HG03175 (cell line): ENCODE data around the gene ATAD1.
"Not testable (repeated sequence)": the region's sequence is repeated elsewhere in the genome, so short reads cannot be mapped to it uniquely, and the experiment has no call there.

Source experiments
- ATAC-seq: cut with Tn5 transposase; IDR thresholded peaks from one replicate; pipeline ENCODE4 v1.9.1; 2021; ENCODE audit warnings: mild to moderate bottlenecking, moderate library complexity; ENCODE audit not compliant: unreplicated experiment

The ATAD1 gene

GRCh38 chr10:87817609-87818504 lies at the start of gene ATAD1:
Gene ATAD1 (minus strand): TSS chr10:87818226. CDS start chr10:87814599, 3,627 bp downstream.
- peak; percentile 76 for ATAC-seq

- no peak for ATAC-seq
Observed at GRCh38 chr10:87867453-87867852, 49.4 kb upstream of the ATAD1 start.

DNA sequence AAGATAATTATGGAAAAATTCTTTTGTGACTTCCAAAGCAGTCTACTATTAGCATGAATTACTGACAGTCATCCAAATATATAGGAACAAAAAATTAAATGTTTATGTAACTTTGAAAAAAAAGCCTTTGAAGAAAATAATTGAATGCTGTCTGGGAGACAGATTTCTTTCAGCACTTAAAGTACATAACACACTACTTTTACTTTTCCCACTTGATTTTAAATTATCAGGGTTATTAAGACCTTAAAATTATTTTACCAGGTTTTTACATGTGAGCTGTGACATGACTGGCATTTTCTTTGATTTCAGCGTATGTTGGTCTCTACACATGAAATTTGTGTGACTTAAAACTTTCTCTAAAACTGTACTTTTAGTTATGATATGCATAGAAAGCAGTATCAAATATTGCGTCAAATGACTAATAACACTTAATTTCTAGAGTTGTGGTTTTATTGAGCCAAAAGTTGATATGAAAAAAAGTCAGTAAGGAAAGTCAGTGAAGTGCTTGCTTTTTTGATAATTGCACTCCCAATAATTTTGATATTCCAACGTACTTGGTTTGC lies 48.5 kb upstream of the ATAD1 start:
- no peak for ATAC-seq

DNA sequence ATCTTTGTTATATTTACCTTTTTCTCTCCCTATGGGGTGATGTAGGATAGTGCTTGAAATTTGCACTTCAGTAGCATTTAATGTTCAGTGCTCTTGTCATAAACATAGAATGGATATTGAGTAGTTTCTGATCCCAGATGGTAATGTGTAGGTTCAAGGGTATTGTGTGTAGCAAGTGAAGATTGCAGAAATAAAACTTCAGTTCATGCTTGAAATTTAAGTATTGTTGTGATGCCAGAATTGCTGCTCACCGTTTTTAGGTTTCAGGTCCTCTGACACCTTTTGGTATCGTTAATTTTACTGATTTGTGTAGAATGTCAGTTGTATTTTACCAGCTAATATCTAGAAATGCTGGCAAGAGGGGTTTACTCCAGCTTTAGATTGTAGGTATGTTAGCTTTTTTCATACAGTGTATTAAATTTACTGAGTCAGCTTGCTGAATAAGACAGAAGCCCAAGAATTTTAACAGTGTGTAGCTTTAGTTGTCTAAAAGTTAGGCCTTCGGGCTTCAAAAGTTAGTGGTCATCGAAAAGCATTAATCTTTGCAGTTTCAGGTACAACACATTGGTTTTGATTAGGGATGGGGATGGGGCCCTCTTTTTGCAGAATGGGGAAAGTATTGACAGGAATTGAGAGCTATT lies 47.3 kb upstream of the ATAD1 start:
- no peak for ATAC-seq

DNA sequence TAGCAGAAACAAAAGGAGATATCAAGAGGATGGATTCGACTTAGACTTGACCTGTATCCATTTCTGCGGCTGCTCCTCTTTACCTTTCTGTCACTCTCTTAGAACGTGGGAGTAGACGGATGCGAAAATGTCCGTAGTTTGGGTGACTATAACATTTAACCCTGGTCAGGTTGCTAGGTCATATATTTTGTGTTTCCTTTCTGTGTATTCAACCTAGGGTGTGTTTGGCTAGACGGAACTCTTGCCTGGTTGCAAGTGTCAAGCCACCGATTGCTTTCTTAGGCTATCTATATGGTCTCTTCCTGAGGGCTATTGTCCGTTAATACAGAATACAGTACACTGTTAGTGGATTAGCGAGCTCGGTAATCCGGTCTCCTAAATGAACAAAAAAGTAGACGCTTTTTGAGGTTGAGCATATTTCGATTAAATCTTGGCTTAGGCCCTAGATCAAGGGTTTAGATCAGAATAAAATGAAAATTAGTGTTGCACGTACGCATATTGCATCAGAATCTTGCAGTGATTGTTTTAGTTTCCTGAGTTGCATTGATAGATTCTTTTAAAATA lies 46.6 kb upstream of the ATAD1 start:
- ATAC-seq, result no peak

DNA sequence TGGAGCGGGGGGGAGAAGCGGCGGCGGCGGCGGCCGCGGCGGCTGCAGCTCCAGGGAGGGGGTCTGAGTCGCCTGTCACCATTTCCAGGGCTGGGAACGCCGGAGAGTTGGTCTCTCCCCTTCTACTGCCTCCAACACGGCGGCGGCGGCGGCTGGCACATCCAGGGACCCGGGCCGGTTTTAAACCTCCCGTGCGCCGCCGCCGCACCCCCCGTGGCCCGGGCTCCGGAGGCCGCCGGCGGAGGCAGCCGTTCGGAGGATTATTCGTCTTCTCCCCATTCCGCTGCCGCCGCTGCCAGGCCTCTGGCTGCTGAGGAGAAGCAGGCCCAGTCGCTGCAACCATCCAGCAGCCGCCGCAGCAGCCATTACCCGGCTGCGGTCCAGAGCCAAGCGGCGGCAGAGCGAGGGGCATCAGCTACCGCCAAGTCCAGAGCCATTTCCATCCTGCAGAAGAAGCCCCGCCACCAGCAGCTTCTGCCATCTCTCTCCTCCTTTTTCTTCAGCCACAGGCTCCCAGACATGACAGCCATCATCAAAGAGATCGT lies 46.0 kb upstream of the ATAD1 start:
- not testable (repeated sequence) for ATAC-seq

DNA sequence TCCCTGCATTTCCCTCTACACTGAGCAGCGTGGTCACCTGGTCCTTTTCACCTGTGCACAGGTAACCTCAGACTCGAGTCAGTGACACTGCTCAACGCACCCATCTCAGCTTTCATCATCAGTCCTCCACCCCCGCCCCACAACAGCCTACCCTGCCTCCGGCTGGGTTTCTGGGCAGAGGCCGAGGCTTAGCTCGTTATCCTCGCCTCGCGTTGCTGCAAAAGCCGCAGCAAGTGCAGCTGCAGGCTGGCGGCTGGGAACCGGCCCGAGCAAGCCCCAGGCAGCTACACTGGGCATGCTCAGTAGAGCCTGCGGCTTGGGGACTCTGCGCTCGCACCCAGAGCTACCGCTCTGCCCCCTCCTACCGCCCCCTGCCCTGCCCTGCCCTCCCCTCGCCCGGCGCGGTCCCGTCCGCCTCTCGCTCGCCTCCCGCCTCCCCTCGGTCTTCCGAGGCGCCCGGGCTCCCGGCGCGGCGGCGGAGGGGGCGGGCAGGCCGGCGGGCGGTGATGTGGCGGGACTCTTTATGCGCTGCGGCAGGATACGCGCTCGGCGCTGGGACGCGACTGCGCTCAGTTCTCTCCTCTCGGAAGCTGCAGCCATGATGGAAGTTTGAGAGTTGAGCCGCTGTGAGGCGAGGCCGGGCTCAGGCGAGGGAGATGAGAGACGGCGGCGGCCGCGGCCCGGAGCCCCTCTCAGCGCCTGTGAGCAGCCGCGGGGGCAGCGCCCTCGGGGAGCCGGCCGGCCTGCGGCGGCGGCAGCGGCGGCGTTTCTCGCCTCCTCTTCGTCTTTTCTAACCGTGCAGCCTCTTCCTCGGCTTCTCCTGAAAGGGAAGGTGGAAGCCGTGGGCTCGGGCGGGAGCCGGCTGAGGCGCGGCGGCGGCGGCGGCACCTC lies 45.3 kb upstream of the ATAD1 start, which contains the start of the genes KLLN and PTEN:
KLLN (minus strand) TSS at position 481 of the 891 bp plus-strand sequence. CDS start 1,046 bp downstream, outside the sequence.
PTEN (plus strand) TSS at position 573 of the 891 bp plus-strand sequence. CDS start 845 bp downstream, outside the sequence.
- ATAC-seq, result peak; percentile 41

GRCh38 chr10:87862679-87863052 lies 44.6 kb upstream of the ATAD1 start:
- peak; percentile 20 for ATAC-seq

- ATAC-seq, result peak; percentile 56
Observed at GRCh38 chr10:87861953-87862678, 44.1 kb upstream of the ATAD1 start.

DNA sequence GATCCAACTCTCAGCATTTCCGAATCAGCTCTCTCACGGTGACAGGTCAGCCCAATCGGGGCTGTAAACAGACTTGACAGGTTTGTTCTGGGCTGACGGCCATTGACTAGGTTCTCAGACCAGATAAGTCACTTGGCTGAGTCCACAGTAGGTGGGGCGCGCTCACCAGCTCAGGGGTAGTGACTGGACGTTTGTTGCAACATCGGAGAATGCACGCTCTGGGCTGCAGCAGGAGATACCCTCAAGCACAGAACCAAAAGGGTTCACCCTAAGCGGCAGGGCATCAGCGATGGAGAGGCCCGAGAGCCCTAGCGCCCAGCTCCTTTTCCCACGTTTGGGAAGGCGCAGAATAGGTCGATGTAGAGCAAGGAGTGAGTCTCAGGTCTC lies 43.5 kb upstream of the ATAD1 start:
- ATAC-seq, result no peak

DNA sequence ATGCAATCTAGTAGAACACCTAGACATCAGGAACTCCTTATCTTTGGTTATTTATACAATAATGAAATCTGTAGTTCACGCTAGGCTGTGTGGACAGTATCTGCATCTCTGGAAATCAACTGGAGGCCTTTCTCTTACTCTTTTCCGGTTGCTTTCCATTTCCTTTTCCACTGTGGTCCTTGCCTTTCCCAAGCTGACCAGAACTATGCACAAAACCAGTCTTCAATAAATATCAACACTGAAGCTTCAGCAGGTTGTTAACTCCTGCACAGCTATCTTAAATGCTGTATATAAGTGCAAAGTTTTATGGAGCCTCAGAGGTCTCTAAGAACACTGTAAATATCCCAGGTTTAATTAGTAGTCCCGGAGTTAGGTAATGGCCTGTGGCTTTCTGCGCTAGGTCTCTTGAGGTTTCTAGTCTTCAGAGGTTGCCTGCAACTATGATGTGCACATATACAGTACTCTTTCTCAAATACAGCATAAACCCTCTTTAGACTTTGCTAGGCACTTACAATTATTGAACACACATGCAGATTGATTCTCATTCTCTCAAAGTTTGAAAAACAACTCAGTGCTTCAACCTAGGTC lies 42.9 kb upstream of the ATAD1 start:
- no peak for ATAC-seq

GRCh38 chr10:87860156-87860795 lies 42.2 kb upstream of the ATAD1 start:
- ATAC-seq, result no peak

- not testable (repeated sequence) for ATAC-seq
Observed at GRCh38 chr10:87855665-87856064, 37.6 kb upstream of the ATAD1 start.

- ATAC-seq, result not testable (repeated sequence)
Observed at GRCh38 chr10:87855247-87855646, 37.2 kb upstream of the ATAD1 start.

GRCh38 chr10:87852089-87852488 lies 34.1 kb upstream of the ATAD1 start:
- no peak for ATAC-seq

- ATAC-seq, result no peak
Observed at GRCh38 chr10:87850742-87851205, 32.7 kb upstream of the ATAD1 start.

DNA sequence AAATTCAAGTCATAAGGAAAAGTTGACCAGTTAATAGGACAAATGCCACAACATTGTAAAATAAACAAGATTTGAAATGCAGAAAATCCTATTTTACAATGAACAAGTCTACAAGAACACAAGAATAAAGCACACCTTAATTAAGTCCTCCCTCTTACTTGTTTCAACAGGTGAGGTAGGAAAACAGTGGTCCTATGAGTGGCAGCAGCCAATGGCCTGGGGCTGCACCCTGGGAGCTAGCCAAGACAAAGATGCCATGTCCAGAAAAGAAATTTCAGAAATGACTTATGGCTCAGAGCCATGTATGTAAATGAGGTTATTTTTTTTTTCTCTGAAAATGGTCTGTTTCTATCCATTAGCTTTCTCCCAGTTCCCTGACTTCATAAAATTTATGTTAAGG lies 31.0 kb upstream of the ATAD1 start:
- ATAC-seq, result no peak

DNA sequence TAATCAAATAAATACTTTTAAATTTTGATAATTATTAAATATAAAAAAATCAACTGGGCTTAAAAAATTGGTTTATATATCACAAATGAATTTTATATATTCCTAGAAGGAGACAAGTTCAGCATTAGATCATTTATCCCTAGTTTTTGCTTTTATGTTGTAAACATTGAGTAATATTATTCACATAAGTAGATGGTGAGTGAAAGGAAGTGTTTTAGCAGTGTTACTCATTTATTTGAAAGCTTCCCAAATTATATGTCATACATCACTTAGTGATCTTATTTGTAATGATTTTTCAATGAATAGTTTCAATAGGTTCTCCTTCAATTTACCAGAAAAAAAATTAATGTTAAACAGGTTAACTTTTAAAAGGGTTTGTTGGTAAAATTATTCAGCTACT lies 29.5 kb upstream of the ATAD1 start:
- no peak for ATAC-seq
